ENCODE results near the gene CYB561A3.
"Not testable (repeated sequence)": the region's sequence is repeated elsewhere in the genome, so short reads cannot be mapped to it uniquely, and the experiment has no call there.

Gene CYB561A3, protein sequence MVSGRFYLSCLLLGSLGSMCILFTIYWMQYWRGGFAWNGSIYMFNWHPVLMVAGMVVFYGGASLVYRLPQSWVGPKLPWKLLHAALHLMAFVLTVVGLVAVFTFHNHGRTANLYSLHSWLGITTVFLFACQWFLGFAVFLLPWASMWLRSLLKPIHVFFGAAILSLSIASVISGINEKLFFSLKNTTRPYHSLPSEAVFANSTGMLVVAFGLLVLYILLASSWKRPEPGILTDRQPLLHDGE

GRCh38 chr11:61361741-61362541 lies at the start of gene CYB561A3, which contains the start of gene TMEM138:
Gene CYB561A3 (minus strand): TSS chr11:61361882. CDS start chr11:61356713, 5,169 bp downstream.
Gene TMEM138 (plus strand): TSS chr11:61362374. CDS start chr11:61364391, 2,017 bp downstream.
- peak; percentile 91 for DNase-seq (ENCODE audit: low spot score)

GRCh38 chr11:61406991-61407728 lies 45.5 kb upstream of the CYB561A3 start:
- DNase-seq (ENCODE audit: low spot score): no peak

DNA sequence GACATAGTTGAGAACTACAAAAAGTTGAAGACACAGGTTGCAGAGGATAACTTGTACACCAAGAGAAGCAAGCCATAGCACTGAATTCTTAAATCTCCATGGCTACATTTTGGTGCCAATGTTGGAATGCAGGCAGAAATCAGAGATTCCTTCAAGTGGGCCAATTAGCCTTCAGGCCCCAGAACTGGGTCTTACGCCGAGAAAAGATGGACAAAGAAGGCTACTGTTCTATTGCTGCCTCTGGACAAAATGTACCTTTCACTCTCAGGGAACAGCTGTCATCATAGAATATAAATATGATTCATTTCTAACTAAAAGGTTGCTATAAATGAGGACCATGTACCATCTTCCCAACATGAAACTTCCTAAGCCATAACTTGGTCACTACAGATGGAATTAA lies 44.4 kb upstream of the CYB561A3 start:
- no peak for DNase-seq (ENCODE audit: low spot score)

DNA sequence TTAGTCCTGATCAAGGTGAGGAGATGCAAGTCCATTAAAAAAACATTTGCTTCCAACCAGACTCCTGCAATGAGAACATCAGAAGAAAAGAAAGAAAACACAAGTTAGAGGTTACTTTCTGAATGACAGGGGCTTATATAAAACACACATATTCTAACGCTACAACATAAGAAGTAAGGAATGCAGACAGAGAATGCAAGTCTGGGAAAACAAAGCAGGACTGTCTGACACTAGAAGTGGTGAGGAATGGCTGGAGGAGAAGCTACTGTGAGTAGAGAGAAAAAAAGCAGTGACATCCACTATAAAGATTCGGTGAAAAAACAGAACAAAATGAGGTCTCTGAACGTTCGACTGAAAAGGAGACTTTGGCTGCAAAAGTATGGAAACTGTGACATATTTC lies 43.0 kb upstream of the CYB561A3 start:
- DNase-seq (ENCODE audit: low spot score): no peak

DNA sequence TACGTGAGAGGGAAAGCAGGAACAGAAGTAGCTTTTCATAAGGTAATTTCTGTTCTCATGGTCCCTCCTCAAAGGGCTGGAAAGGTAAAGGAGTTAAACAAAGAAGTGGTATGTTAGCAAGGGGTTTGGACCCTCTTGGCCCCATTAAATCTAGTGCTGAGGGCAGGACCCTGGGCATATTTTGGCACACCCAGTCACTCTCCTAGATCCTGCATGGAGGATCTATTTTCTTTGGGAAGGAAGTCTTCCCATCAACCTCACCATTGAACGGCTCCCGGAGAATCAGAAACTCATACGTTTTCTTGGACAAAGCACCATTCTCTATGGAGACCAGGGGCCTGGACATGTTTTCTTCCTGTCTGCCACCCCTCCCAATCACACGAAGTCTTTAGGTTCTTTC lies 42.4 kb upstream of the CYB561A3 start:
- DNase-seq (ENCODE audit: low spot score): no peak

DNA sequence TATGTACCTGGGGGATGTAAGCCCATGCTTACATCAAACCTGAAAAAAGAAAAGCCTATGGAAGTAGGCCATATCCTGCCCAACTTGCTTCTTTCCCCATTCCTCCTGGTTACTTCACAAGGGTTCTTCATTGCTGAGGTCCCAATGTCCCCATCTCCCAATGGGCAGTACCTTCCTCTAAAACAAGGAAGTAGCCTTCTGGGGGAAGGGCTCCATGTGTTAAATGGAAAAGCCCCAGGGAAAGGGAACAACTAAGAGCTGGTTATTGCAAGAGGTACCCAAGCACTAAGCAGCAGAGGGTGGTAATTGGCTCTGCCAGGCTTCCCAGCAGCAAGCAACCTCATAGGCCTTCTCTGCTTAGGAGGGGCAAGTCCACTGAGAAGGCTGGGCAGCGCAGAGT lies 42.0 kb upstream of the CYB561A3 start:
- DNase-seq (ENCODE audit: low spot score): no peak

DNA sequence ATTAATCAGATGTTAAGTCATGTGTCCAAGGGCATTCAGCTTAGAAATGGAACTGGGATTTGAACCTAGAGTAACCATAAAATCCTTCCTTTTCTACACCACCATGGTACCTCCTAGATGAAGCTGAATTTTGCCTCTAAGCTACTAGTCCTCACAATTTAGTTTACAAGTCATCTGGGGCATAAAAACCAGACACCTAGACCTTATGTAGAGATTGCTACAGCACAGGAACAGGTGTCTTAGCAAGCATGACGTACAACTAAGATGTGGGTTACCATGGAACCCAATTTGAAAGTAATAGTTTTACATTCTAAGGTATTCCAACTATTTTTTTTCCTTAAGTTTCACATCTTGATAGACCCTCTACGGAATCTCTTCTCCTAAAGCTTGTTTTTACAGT lies 39.9 kb upstream of the CYB561A3 start:
- DNase-seq (ENCODE audit: low spot score): no peak

GRCh38 chr11:61401173-61401572 lies 39.5 kb upstream of the CYB561A3 start:
- DNase-seq (ENCODE audit: low spot score): no peak

- DNase-seq (ENCODE audit: low spot score): no peak
Measured at GRCh38 chr11:61392981-61393595, 31.4 kb upstream of the CYB561A3 start.

DNA sequence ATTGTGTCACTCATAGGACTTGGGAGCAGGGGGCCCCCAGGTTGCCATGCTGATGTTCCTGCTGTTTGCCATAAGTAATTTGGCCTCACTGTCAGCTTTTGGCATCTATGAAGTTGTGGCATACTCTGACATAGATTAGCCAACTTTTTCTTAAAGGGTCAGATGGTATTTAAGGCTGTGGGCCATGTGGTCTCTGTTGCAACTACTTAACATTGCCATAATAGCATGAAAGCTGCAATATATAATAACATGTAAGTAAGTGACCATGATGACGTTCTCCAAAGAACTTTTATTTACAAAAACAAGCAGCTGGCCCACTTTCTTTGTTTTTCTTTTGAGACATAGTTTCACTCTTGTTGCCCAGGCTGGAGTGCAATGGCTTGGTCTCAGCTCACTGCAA lies 28.5 kb upstream of the CYB561A3 start:
- no peak for DNase-seq (ENCODE audit: low spot score)

- no peak for DNase-seq (ENCODE audit: low spot score)
Measured at GRCh38 chr11:61384271-61385242, 22.9 kb upstream of the CYB561A3 start.

DNA sequence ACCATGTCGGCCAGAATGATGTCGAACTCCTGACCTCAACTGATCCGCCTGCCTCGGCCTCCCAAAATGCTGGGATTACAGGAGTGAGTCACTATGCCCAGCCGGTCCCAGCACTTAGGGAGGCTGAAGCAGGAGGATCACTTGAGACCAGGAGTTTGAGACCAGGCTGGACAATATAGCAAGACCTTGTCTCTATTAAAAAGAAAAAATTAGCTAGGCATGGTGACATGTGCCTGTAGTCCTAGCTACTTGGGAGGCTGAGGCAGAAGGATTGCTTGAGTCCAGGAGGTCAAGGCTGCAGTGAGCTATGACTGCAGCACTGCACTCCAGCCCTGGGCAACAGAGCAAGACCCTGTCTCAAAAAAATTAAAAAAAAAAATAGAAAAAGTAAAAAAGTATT lies 22.2 kb upstream of the CYB561A3 start:
- not testable (repeated sequence) for DNase-seq (ENCODE audit: low spot score)

- no peak for DNase-seq (ENCODE audit: low spot score)
Measured at GRCh38 chr11:61380884-61381283, 19.2 kb upstream of the CYB561A3 start.

- no peak for DNase-seq (ENCODE audit: low spot score)
Measured at GRCh38 chr11:61378713-61379313, 17.1 kb upstream of the CYB561A3 start.

DNA sequence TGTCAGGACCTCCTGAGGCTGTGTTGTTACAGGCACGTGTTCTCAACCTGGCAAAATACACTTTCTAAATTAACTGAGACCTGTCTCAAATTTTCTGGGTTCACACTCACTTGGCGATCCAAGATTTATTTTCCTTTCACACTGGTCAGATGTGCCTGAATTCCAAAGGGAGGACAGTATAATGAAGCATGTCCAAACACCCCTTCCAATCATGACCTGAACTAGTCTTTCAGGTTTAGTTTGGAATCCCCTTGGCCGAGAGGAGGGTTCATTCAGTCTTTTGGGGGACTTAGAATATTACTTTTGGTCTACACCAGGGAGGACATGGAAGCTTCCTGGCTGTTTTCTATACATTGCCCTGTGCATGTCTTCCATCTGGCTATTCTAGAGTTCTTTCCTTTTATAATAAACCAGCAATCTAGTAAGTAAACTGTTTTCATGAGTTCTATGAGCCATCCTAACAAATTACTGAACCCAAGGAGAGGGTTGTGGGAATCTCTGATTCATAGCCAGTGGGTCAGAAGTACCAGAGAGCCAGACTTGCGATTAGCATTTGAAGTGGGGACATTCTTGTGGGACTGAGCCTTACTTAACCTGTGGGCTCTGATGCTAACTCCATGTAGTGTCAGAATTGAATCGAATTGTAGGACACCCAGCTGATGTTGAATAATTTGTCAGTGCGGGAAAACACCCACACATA lies 15.9 kb upstream of the CYB561A3 start:
- DNase-seq (ENCODE audit: low spot score): no peak

GRCh38 chr11:61375761-61376108 lies 14.1 kb upstream of the CYB561A3 start:
- no peak for DNase-seq (ENCODE audit: low spot score)

DNA sequence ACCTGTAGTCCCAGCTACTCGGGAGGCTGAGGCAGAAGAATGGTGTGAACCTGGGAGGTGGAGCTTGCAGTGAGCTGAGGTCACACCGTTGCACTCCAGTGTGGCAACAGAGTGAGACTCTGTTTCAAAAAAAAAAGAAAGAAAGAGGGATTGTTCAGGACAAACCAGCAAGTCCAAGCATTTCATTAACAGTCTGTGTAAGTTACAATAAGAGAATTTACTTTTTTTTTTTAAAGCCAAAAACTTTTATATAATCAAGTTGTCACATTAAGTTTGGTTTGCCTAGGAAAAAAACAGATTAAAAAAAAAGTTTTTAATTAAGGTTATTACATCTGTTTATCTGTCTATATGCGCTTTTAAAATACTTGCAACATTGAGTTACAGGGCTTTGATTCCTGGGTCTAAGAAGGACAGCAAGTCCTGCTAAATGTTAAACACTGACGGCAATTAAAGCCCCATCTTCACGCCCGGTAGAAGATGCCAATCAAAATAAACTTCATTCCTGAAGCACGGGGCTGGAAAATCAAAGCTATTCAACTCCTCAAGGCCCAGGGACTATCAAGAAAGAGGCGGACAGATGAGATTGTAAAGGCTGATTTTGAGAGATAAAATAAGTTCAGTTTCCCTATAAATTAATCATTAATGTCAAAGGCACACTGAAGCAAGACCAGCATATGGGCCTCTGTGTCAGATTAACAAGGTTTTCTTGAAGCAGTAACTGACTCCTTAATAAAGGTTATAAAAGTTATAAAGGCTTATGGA lies 11.2 kb upstream of the CYB561A3 start:
- DNase-seq (ENCODE audit: low spot score): no peak

- no peak for DNase-seq (ENCODE audit: low spot score)
Measured at GRCh38 chr11:61370349-61371005, 8.8 kb upstream of the CYB561A3 start.
